Amniotic epithelial cell (primary cell): Measurements from ENCODE around the gene STARD6.
"Not testable (repeated sequence)": the region's sequence is repeated elsewhere in the genome, so short reads cannot be mapped to it uniquely, and the experiment has no call there.

Experiments
- DNase-seq: peaks from one replicate; pipeline ENCODE4 v3.0.0-alpha.2; 2010; ENCODE audit warnings: low read depth

Gene STARD6

DNA sequence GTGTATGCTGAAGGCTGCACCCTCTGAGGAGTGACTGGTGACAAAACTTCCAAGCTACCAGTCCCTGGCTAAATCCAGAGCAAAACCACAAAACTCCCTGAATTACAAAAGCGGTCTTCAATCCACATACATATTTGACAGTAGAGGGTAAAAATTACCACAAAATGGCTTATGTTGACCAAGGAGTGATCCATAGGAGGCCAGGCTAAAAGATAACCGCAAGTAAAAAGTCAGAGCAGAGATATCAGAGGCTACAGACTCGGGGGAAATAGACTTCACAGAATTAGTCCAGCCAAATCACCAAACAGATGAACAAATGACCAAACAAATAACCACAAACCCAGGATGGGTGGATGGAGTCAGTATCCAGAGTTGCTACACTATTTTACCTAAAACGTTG, 19.4 kb downstream of the STARD6 start:
- DNase-seq, result peak; percentile 80

- DNase-seq, result no peak
Measured at GRCh38 chr18:54335638-54336173, 22.0 kb downstream of the STARD6 start.

DNA sequence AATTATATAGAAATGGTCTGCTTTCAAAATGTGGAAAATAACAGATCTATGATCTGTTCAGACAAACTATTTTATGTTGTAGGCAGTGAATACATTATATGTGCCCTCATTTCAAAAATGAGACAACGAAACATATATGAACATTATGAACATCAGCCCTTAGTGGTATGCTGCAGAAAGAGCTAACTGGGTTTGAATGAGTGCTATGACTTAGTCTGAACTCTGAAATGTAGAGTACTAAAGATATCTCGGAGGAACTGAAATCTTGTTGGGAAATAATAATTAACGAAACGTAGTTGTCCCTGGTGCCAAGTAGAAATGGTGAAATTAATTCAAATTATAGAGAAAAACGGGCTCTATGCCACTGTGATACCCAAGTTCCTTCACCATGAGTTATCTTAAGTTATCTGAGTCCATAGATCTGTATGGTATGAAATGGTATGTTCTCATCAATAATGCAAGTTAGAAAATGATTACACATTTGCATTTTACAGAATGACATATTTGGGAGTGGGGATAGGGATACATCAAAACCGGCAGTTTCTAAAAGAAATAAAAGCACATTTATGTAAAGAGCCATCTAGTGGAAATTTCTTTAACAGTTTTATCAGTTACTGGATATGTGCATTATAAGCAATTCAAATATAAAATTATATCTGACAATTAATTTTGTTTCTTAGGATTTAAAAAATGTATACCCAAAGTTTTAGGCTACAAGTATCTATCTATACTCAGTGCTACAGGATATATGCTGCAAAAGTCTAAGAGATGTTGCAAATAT, 26.7 kb downstream of the STARD6 start:
- no peak for DNase-seq

DNA sequence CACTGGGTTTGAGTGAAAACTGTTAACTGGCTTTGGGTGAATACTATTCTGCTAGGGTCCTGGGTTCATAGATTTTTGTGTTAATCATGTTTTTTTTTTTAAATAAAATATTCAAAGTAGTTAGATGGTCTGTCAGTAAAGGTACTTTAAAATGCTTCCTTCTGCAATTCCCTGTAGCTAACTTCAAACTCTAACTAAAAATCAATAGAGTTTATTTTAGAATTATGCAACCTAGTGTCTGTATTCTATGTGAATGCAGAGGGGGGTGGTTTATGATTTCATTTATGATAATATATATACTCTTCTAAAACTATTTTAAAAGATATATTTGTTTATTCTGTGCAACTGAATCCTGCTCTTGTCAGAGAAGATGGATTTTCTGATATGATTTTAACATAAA, 27.9 kb downstream of the STARD6 start:
- no peak for DNase-seq

DNA sequence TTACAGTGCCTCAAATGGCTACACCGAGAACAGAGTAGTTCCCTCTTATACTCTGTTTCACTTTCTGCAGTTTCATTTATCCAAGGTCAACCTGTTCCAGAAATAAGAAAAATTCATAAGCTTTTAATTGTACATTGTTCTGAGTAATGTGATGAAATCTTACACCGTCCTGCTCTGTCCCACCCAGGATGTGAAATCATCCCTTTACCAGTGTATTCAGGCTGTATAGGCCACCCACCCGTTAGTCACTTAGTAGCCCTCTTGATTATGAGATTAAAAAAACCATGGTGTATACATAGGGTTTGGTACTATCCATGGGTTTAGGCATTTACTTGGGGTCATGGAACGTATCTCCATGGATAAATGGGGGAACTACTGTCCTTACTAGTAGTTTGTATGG, 29.8 kb downstream of the STARD6 start:
- DNase-seq, result no peak

- DNase-seq, result no peak
Measured at GRCh38 chr18:54323970-54324369, 33.7 kb downstream of the STARD6 start.

- no peak for DNase-seq
Measured at GRCh38 chr18:54323561-54323960, 34.1 kb downstream of the STARD6 start.

- no peak for DNase-seq
Measured at GRCh38 chr18:54316071-54316820, 41.4 kb downstream of the STARD6 start.

- not testable (repeated sequence) for DNase-seq
Measured at GRCh38 chr18:54309564-54309963, 48.1 kb downstream of the STARD6 start.

- DNase-seq, result no peak
Measured at GRCh38 chr18:54303408-54303807, 54.2 kb downstream of the STARD6 start.

GRCh38 chr18:54298991-54299390, 58.7 kb downstream of the STARD6 start:
- DNase-seq, result not testable (repeated sequence)

DNA sequence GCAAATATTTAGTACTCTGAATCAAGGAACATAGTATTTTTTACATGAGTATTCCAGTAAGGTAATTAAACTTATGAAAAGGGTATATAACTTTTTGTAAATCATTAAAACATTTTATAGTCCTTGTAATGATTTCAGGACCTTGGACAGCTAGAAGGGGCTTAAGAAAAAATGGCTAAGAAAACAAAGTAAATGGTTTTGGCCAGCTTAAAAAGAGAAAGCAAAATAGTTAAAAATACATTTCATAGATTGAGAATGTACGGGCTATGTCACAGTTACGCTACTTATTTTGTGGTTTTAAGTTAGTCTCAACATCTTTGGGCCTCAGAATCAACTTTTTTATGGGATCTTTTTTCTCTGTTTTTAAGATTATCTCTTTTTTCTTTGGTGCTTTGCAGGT, 61.6 kb downstream of the STARD6 start:
- peak; percentile 31 for DNase-seq

- DNase-seq, result no peak
Measured at GRCh38 chr18:54294274-54294673, 63.4 kb downstream of the STARD6 start.

DNA sequence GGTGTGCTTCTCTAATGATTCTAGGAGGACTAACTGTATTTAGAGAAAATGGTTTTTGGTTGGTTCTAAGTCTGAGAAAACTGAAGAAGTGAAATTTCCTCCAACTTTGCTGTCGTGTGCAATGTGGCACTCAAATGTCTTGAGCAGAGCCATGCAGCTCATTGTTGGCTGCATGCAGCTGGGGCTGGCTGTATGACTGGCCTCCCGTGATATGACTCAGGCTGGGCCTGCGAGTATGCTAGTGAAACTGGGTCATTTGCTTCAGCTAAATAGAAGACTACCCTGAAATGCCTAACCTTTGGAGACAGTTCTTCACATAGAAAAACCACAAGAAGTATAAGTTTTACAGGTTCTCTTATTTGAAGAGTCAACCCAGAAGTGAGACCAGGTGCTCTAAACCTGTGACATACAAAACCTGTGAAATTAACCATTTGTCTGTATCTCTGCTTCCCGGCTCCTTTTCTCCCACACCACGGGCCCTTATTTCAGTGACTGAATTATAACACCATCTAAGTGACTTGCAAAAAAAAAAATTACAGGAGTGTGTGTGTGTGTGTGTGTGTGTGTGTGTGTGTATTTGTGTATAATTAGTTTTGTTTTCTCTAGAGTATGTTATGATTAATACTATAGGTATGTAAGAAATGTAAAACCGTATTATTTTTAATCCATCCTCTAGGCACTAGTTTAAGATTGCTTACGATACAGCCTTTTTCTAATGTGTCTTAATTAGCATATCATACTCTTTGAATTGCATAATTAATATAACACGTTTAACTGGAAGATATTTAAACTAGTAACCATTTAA, 72.5 kb downstream of the STARD6 start:
- peak; percentile 71 for DNase-seq

- no peak for DNase-seq
Measured at GRCh38 chr18:54284535-54284934, 73.1 kb downstream of the STARD6 start.

DNA sequence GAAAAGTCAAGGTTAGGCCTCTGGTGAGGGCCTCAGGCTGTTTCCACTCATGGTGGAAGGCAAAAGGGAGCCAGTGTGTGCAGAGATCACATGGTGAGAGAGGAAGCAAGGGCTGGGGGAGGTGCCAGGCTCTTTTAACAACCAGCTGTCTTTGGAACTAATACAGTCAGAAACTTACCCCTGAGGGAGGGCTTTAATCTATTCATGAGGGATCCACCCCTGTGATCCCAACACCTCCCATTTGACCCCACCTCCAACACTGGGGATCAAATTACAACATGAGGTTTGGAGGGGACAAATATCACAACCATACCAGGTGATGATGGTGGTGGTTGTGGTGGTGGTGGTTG, 77.5 kb downstream of the STARD6 start:
- no peak for DNase-seq

DNA sequence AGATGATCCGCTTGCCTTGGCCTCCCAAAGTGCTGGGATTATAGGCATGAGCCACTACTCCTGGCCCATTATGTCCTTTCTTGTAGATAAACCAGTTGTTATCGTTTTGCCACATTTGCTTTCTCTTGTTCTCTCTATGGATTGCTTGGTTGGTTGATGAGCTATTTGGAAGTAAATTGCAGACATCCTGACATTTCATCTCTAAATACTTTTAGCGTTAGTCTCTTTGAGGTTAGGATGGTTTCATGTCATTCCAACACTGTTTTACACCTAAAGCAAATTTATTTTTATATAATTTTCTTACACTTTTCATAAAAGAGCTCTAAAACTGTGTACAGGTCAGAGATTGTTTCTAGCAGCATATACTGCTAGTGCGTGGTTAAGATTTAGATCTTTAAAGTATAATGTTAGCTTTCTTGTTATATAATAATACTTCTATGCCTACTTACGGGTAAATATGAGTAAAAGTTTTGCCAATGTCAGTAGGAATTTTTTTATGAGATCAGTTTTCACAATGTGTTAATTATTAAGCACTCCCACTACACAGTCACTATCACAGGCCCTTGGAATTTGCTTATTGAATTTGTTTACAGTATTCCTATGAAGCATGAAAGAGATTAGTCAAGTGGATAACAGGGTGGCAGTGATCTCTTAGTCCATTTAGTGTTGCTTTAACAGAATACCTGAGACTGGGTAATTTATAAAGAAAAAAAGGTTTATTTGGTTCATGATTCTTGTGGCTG, 78.0 kb downstream of the STARD6 start:
- DNase-seq, result no peak

DNA sequence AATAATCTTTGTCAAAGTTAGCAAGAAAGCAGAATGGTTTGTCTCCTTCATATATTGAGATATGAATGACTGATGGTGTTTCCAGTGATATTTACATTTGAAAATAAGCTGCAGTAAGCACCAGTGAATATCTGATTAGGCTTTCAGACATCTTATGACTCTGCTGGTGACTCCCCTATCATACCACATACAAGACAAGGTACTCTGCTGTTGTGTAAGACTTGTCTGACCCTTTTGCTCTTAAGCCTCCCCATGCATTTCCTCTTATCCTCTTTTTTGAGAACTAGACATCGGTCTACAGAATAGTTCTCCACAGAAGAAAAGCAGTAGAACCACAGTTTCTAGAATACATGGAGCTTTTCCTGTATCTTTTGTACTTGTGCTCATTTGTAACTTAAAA, 79.0 kb downstream of the STARD6 start:
- DNase-seq, result peak; percentile 37

DNA sequence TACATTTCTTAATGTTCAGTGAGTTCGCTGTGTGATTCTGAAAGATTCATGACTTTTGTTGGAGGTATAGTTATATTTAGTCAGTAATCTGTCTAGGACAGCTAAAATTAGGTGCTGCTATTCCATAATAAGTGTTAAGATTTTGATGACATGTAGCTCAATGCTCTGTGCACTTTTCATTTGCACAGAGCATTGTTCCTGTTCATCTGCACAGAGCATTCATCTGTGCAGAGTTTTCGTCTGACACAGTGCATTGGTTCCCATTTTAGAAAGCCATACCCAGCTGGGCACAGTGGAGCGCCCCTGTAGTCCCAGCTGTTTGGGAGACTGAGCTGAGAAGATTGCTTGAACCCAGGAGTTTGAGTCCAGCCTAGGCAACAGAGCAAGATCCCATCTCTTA, 79.8 kb downstream of the STARD6 start:
- no peak for DNase-seq
